ENCODE measurements around the gene BMPR1A.

DNA sequence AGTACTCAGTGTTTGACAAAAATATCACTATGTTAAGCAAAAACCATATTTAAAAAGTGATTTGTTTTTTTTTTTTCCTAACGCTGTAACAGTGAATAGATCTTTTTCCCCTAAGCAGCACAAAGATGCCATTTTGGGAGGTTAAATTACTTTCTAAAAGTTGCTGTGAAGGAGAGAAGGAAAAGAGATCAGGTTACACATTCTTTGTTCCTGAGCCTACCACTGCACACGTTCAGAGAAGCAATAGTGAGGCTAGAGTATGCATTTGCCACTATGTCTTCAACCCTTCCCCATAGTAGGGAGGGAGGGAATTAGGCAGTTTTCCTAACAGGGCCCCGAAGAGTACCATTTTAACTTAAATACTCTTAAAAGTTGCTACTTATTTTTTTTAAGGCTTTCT lies 38.9 kb downstream of the BMPR1A start:
- TF ChIP-seq, protein P1, sequence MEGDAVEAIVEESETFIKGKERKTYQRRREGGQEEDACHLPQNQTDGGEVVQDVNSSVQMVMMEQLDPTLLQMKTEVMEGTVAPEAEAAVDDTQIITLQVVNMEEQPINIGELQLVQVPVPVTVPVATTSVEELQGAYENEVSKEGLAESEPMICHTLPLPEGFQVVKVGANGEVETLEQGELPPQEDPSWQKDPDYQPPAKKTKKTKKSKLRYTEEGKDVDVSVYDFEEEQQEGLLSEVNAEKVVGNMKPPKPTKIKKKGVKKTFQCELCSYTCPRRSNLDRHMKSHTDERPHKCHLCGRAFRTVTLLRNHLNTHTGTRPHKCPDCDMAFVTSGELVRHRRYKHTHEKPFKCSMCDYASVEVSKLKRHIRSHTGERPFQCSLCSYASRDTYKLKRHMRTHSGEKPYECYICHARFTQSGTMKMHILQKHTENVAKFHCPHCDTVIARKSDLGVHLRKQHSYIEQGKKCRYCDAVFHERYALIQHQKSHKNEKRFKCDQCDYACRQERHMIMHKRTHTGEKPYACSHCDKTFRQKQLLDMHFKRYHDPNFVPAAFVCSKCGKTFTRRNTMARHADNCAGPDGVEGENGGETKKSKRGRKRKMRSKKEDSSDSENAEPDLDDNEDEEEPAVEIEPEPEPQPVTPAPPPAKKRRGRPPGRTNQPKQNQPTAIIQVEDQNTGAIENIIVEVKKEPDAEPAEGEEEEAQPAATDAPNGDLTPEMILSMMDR (IDR thresholded peaks at IDR 0.05) = no peak
- TF ChIP-seq POLR2AphosphoS5 (IDR thresholded peaks at IDR 0.05; ENCODE audit: low read depth, low read length) (no peak), SIN3A (IDR thresholded peaks at IDR 0.05; ENCODE audit: borderline replicate concordance, insufficient read depth, low read depth, low read length) (no peak), TCF7L2 (IDR thresholded peaks at IDR 0.05; ENCODE audit: low read depth, low read length) (no peak)
- TF ChIP-seq, protein P2, sequence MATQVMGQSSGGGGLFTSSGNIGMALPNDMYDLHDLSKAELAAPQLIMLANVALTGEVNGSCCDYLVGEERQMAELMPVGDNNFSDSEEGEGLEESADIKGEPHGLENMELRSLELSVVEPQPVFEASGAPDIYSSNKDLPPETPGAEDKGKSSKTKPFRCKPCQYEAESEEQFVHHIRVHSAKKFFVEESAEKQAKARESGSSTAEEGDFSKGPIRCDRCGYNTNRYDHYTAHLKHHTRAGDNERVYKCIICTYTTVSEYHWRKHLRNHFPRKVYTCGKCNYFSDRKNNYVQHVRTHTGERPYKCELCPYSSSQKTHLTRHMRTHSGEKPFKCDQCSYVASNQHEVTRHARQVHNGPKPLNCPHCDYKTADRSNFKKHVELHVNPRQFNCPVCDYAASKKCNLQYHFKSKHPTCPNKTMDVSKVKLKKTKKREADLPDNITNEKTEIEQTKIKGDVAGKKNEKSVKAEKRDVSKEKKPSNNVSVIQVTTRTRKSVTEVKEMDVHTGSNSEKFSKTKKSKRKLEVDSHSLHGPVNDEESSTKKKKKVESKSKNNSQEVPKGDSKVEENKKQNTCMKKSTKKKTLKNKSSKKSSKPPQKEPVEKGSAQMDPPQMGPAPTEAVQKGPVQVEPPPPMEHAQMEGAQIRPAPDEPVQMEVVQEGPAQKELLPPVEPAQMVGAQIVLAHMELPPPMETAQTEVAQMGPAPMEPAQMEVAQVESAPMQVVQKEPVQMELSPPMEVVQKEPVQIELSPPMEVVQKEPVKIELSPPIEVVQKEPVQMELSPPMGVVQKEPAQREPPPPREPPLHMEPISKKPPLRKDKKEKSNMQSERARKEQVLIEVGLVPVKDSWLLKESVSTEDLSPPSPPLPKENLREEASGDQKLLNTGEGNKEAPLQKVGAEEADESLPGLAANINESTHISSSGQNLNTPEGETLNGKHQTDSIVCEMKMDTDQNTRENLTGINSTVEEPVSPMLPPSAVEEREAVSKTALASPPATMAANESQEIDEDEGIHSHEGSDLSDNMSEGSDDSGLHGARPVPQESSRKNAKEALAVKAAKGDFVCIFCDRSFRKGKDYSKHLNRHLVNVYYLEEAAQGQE (IDR thresholded peaks at IDR 0.05; ENCODE audit: insufficient read depth in 1 of 2, low read depth in 2 of 2, low read length in 1 of 2) = no peak

Data from Panc1 (cell line).